Stomach (tissue), 9 donors: ENCODE measurements around the gene C1orf21. TPM values are rescaled to one million over a fixed set of nuclear protein-coding genes. Genes with fewer than 3 reads are reported as not detected.

Source experiments
- DNase-seq, 2 donors: peaks; one replicate each; pipeline versions ENCODE4 v3.0.0 to v3.0.0-alpha.2; 2013 to 2019
- H3K27ac ChIP-seq, 5 donors: fragments of 200-600 bp in 4 of 5; sonication (generic) in 4 of 5; one replicate each; pipeline ENCODE4 v1.5.1; 2013 to 2019; ENCODE audit warnings: mild to moderate bottlenecking in 1 of 5, moderate library complexity in 1 of 5
- H3K27me3 ChIP-seq, 3 donors: fragments of 200-600 bp; sonication (generic); one replicate each; pipeline ENCODE4 v1.5.1; 2017 to 2019; ENCODE audit warnings: mixed run types in 1 of 3
- H3K36me3 ChIP-seq, 4 donors: fragments of 200-600 bp; sonication (generic); 1 replicate in 3 of 4; 2 replicates in 1 of 4; pipeline ENCODE4 v1.5.1; 2016 to 2019
- H3K4me1 ChIP-seq, 4 donors: fragments of 200-600 bp; sonication (generic); one replicate each; pipeline ENCODE4 v1.5.1; 2016 to 2019
- H3K4me3 ChIP-seq, 4 donors: fragments of 200-600 bp; sonication (generic) in 3 of 4; one replicate each; pipeline ENCODE4 v1.5.1; 2016 to 2019; ENCODE audit warnings: mild to moderate bottlenecking in 1 of 4
- H3K9me3 ChIP-seq, 4 donors: fragments of 200-600 bp; sonication (generic); one replicate each; pipeline ENCODE4 v1.5.1; 2016 to 2019
- EP300 ChIP-seq: sonication (generic); formaldehyde crosslinking; IDR thresholded peaks from one replicate; pipeline ENCODE4 v1.6.1; 2017; ENCODE audit warnings: antibody characterized with exemption
- POLR2A ChIP-seq, 4 donors: fragments of 450-650 bp; IDR thresholded peaks; one replicate each; pipeline ENCODE4 v1.6.1; 2016; ENCODE audit warnings: antibody characterized with exemption in 4 of 4, control low read depth in 2 of 4, mild to moderate bottlenecking in 1 of 4, moderate library complexity in 1 of 4
- POLR2AphosphoS5 ChIP-seq, 3 donors: sonication (generic); formaldehyde crosslinking; IDR thresholded peaks; one replicate each; pipeline ENCODE4 v1.6.1; 2016; ENCODE audit warnings: antibody characterized with exemption in 3 of 3
- WGBS, 5 donors: extraction: QIAGEN DNeasy Blood & Tissue Kit in 3 of 5; methylation state at CpG; one replicate each; pipeline versions ENCODE4 v1.1.5 to v1.1.7; 2013 to 2018; 5-methylcytosine and 5-hydroxymethylcytosine counted together
- intact Hi-C: fragments of 100-400 bp; cut with DNase I; formaldehyde crosslinking; loops from one replicate; pipeline ENCODE4 v1.15.1; 2023; ENCODE audit warnings: low total_unique reads
- polyA plus RNA-seq, 3 donors: library from polyadenylated mRNA; stranded (reverse); fragments of 200-250 nt; gene quantifications; one replicate each; pipeline ENCODE4 v1.2.3, GENCODE V29; 2013
- total RNA-seq, 5 donors: library from RNA; depleted of rRNA; stranded (reverse); fragments of >200 nt; gene quantifications; one replicate each; pipeline versions ENCODE4 v1.1.0 to v1.2.3, GENCODE V29; 2014 to 2016
- TF ChIP-seq, protein P1 (sequence below), 7 experiments: fragments of 450-650 bp in 4 of 7; fragments of 200-600 bp in 3 of 7; sonication (generic) in 3 of 7; IDR thresholded peaks; one replicate each; pipeline ENCODE4 v1.5.1; 2016 to 2019; ENCODE audit warnings: antibody characterized with exemption in 7 of 7, control low read depth in 2 of 7, mild to moderate bottlenecking in 1 of 7
- donor health status: healthy with polysubstance abuse.
- donor health status: Bipolar disorder and iron deficiency.
- donor health status: healthy.

Gene C1orf21
- total and polyA plus RNA-seq, 8 donors, result 10.1 to 114 (median 37.4) TPM

DNA sequence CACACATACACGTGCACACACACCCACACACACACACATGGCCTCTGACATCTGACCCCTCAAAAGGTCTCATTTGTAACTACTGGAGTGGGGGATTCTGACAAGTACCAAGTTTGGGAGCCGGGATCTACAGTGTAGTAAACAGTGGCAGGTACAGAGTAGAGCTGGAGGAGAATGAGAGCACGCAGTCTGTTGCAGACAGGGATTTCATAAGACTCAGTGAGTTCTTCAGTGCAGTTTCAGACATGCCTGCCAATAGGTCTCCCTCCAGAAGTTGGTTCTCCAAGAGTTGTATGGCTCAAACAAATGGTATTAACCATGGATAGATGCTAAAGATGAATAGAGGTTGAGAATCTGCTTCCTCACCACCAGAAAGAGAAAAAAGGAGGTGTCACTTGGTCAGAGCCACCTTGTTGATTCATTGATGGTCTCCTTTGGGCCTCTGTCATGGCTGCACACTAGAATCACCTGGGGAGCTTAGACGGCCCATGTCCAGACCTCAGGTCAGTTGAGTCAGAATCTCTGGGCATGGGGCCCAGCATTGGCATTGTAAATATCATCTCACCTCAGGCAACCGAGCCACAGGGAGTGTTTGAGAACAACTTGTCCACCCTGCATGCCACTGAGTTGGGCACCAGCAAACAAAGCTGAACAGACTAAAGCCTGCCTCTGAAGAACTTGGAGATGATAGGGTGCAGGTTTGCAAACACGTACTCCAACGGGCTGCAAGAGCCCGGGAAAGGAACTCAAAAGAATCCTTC is 245.8 kb downstream of the C1orf21 start:
- intact Hi-C loops, result no loop called here
- no peaks in the 10 kb centered on the region for H3K27me3 ChIP-seq
- no peaks in the 10 kb centered on the region for H3K36me3 ChIP-seq
- H3K27ac ChIP-seq, result peak overlapping the region; percentile 27 to 93 (median 70)
- WGBS, 5 donors, result 48 to 71% (median 59%) methylated on average over 8 of the region's 8 CpGs
- DNase-seq, result peak in 1 of 2 donors; percentile 94
- H3K4me3 ChIP-seq, result no peak overlapping the region
- H3K4me1 ChIP-seq, result peaks cover 29 to 72% (median 40%) of the 10 kb centered on the region in 4 donors
- TF ChIP-seq EP300 (no peak), POLR2AphosphoS5 (IDR thresholded peaks at IDR 0.05) (peak in 2 of 3 donors; percentile 55 to 58)
- H3K9me3 ChIP-seq, result no peaks in the 10 kb centered on the region

DNA sequence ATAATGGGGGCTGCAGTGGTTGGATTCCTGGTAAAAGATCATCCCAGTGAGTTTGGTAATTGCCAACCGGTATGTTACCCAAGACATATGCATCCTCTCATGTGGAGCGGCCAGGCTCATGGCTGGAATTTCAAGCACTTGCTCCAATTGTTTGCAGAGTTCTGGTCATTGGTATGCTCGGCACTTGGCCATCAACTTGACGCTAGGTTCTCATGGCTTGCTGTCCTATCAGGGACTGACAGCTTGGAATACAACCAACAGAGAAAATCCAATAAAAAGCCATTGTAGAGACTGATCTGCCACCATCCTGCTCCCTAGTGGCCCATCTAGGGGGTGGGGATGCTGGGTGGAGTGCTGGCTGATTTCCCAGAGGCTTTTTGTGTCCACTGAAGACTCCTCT is 247.0 kb downstream of the C1orf21 start:
- no peaks in the 10 kb centered on the region for H3K36me3 ChIP-seq
- no peaks in the 10 kb centered on the region for H3K9me3 ChIP-seq
- peak overlapping the region; percentile 21 to 93 (median 27) for H3K27ac ChIP-seq
- peak in 1 of 2 donors; percentile 43 for DNase-seq
- TF ChIP-seq, protein P1, sequence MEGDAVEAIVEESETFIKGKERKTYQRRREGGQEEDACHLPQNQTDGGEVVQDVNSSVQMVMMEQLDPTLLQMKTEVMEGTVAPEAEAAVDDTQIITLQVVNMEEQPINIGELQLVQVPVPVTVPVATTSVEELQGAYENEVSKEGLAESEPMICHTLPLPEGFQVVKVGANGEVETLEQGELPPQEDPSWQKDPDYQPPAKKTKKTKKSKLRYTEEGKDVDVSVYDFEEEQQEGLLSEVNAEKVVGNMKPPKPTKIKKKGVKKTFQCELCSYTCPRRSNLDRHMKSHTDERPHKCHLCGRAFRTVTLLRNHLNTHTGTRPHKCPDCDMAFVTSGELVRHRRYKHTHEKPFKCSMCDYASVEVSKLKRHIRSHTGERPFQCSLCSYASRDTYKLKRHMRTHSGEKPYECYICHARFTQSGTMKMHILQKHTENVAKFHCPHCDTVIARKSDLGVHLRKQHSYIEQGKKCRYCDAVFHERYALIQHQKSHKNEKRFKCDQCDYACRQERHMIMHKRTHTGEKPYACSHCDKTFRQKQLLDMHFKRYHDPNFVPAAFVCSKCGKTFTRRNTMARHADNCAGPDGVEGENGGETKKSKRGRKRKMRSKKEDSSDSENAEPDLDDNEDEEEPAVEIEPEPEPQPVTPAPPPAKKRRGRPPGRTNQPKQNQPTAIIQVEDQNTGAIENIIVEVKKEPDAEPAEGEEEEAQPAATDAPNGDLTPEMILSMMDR (IDR thresholded peaks at IDR 0.05), result no peak
- no peak for TF ChIP-seq EP300
- no peak for TF ChIP-seq POLR2A (IDR thresholded peaks at IDR 0.05)
- TF ChIP-seq POLR2AphosphoS5 (IDR thresholded peaks at IDR 0.05), result no peak
- intact Hi-C loops, result no loop called here
- H3K27me3 ChIP-seq, result no peaks in the 10 kb centered on the region
- H3K4me1 ChIP-seq, result peaks cover 29 to 74% (median 39%) of the 10 kb centered on the region in 4 donors
- no peak overlapping the region for H3K4me3 ChIP-seq
- WGBS, 5 donors, result 63 to 80% (median 74%) methylated on average over 4 of the region's 4 CpGs

DNA sequence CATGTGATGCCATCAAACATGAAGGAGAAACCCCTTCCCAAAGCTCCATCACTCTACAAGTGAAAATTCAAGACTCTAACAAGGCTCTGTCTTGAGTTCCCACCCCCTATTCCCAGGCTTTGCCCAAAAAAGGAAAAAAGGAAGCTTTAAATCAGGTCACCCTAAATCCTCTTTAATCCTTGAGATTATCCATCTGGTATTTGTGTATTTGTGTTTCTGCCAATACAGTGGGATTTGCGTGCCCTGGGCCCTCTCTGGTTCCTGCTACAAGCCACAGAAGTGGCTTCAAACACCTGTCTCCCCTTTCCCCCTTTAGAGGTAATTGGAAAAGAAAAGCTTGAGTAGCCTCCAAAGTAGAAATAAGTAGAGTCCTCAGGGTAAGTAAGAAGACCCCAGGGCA is 247.5 kb downstream of the C1orf21 start:
- Histone ChIP-seq H3K4me1 (peaks cover 28 to 74% (median 36%) of the 10 kb centered on the region in 4 donors), H3K4me3 (no peak overlapping the region), H3K9me3 (no peaks in the 10 kb centered on the region), H3K27me3 (no peaks in the 10 kb centered on the region), H3K36me3 (no peaks in the 10 kb centered on the region), H3K27ac (peak overlapping the region in 3 of 5 donors; percentile 21 to 93 (median 70))
- TF ChIP-seq, protein P1 (IDR thresholded peaks at IDR 0.05), result no peak
- no peak for TF ChIP-seq POLR2AphosphoS5 (IDR thresholded peaks at IDR 0.05)
- TF ChIP-seq POLR2A (IDR thresholded peaks at IDR 0.05), result no peak
- no peak for TF ChIP-seq EP300
- intact Hi-C loops, result no loop called here
- 63 to 77% (median 67%) methylated on average over 1 of the region's 1 CpG for WGBS, 5 donors
- DNase-seq, result no peak

DNA sequence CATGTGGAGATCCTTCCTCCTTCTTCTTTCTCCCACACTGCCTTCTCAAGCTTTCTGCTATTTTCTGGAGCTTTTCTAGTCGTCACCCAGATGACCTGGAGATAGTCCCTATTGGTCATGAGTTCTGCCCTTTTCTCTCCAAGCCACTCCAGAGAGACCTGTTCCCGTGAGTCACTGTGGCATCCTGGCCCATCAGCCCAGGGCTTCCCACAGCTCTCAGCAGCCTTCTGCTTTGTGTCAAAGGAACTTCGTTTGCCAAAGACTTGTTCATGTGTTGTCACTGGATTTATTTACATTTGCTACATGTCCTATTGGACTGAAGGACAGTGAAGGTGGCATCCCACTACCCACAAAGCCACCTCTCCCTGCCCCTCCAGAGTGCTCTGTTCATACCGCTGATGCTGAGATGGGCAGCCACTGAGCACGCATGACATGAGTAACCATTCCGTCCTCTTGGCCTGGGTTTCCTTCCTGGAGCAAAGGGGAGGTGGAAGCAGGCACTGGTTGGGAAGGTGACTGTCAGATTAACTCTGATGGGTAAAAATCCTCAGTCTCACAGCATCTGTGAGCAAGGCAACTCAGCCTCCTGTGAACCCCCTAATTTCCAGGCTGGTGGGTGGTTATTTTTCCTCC is 248.6 kb downstream of the C1orf21 start:
- TF ChIP-seq EP300, result no peak
- peak in 1 of 3 donors; percentile 61 for TF ChIP-seq POLR2AphosphoS5 (IDR thresholded peaks at IDR 0.05)
- TF ChIP-seq, protein P1 (IDR thresholded peaks at IDR 0.05), result no peak
- no peak for DNase-seq
- no peak overlapping the region for H3K4me3 ChIP-seq
- peak overlapping the region in 3 of 5 donors; percentile 2 to 93 (median 32) for H3K27ac ChIP-seq
- WGBS, 5 donors, result 69 to 81% (median 79%) methylated on average over 6 of the region's 6 CpGs
- intact Hi-C loops, result no loop called here
- no peaks in the 10 kb centered on the region for H3K27me3 ChIP-seq
- H3K4me1 ChIP-seq, result peaks cover 22 to 68% (median 28%) of the 10 kb centered on the region in 4 donors
- H3K36me3 ChIP-seq, result no peaks in the 10 kb centered on the region
- H3K9me3 ChIP-seq, result no peaks in the 10 kb centered on the region
